ENCODE data around the gene PAM.

DNA sequence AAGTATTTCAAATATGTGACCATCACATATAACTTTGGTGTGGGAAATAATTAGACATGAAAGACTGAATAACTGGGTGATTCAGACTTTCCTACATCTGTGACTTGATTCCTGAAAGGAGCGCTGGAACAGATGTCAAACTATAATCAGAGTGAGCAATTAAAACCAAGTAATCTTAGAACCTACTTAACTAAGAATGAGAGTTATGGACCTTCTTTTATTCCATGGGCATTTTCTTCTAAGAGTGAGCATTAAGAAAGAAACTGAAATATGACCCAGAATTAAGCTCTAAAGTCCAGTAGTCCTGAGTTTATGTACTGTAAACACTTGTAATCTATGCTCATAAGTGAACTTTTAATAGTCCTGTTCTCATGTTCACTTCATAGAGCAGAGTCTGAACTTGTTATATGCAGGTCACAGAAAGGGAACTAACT is 68.4 kb downstream of the PAM start:
- TF ChIP-seq EP300 (IDR thresholded peaks at IDR 0.05): no peak
- TF ChIP-seq POLR2A (IDR thresholded peaks at IDR 0.05): no peak
- TF ChIP-seq, protein P1, sequence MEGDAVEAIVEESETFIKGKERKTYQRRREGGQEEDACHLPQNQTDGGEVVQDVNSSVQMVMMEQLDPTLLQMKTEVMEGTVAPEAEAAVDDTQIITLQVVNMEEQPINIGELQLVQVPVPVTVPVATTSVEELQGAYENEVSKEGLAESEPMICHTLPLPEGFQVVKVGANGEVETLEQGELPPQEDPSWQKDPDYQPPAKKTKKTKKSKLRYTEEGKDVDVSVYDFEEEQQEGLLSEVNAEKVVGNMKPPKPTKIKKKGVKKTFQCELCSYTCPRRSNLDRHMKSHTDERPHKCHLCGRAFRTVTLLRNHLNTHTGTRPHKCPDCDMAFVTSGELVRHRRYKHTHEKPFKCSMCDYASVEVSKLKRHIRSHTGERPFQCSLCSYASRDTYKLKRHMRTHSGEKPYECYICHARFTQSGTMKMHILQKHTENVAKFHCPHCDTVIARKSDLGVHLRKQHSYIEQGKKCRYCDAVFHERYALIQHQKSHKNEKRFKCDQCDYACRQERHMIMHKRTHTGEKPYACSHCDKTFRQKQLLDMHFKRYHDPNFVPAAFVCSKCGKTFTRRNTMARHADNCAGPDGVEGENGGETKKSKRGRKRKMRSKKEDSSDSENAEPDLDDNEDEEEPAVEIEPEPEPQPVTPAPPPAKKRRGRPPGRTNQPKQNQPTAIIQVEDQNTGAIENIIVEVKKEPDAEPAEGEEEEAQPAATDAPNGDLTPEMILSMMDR (IDR thresholded peaks at IDR 0.05): no peak
